ENCODE measurements around the gene DIO1. TPM values are rescaled to one million over a fixed set of nuclear protein-coding genes. Genes with fewer than 3 reads are reported as not detected.

The DIO1 gene
- total RNA-seq, 1 experiment from 2014 or later, result not detected

GRCh38 chr1:53890522-53890941 is 3.5 kb upstream of the DIO1 start:
- no peak for ATAC-seq
- Mint-ChIP-seq H3K9me3 (no peaks in the 10 kb centered on the region), H3K4me1 (peaks cover 10% of the 10 kb centered on the region), H3K27me3 (ENCODE audit: low read depth) (peaks cover 16% of the 10 kb centered on the region), H3K27ac (no peak overlapping the region), H3K36me3 (peaks cover 8% of the 10 kb centered on the region; the same call in 1 of the 2 replicates), H3K4me3 (peak overlapping the region; percentile 98)
- TF ChIP-seq USF1 (CRISPR knock-in tag; IDR thresholded peaks at IDR 0.05), result no peak
- no peak for TF ChIP-seq ARID4B (CRISPR knock-in tag; IDR thresholded peaks at IDR 0.05; ENCODE audit: borderline replicate concordance)
- no peak for TF ChIP-seq GABPB1 (CRISPR knock-in tag; IDR thresholded peaks at IDR 0.05)
- TF ChIP-seq GTF2I (CRISPR knock-in tag; conservative IDR thresholded peaks at IDR 0.05), result no peak
- no peak for TF ChIP-seq RELA (CRISPR knock-in tag; IDR thresholded peaks at IDR 0.05; ENCODE audit: borderline replicate concordance)
- no peak for TF ChIP-seq ZNF416 (CRISPR knock-in tag; IDR thresholded peaks at IDR 0.05)
- TF ChIP-seq ATF1 (CRISPR knock-in tag; IDR thresholded peaks at IDR 0.05), result no peak
- TF ChIP-seq STAT6 (CRISPR knock-in tag; conservative IDR thresholded peaks at IDR 0.05; ENCODE audit: low read depth), result no peak
- TF ChIP-seq ZNF263 (CRISPR knock-in tag; IDR thresholded peaks at IDR 0.05; ENCODE audit: low read depth), result no peak
- no peak for TF ChIP-seq MXD4 (CRISPR knock-in tag; IDR thresholded peaks at IDR 0.05; ENCODE audit: borderline replicate concordance)
- DNase-seq (ENCODE audit: low spot score), result no peak
- POLR2A ChIA-PET, result no interaction called here
- CTCF ChIA-PET, result interaction anchor here (1.3 to 2.7 kb wide), 2 partner anchors 55 to 59 kb away, joined by 5 to 14 read pairs; partner anchors contain the start of genes IFT25 and LRRC42

- CTCF ChIA-PET, result no interaction called here
- H3K4me1 Mint-ChIP-seq, result peaks cover 10% of the 10 kb centered on the region
- POLR2A ChIA-PET, result no interaction called here
- no peaks in the 10 kb centered on the region for H3K9me3 Mint-ChIP-seq
- DNase-seq (ENCODE audit: low spot score) (no peak), ATAC-seq (no peak)
- H3K27ac Mint-ChIP-seq, result no peak overlapping the region
- H3K27me3 Mint-ChIP-seq (ENCODE audit: low read depth), result peaks cover 19% of the 10 kb centered on the region
- peaks cover 8% of the 10 kb centered on the region; the same call in 1 of the 2 replicates for H3K36me3 Mint-ChIP-seq
- no peak for TF ChIP-seq ZSCAN18 (CRISPR knock-in tag; IDR thresholded peaks at IDR 0.05)
- no peak overlapping the region for H3K4me3 Mint-ChIP-seq
These were observed 3.0 kb upstream of the DIO1 start for GRCh38 chr1:53891018-53891417.

- Mint-ChIP-seq H3K9me3 (no peaks in the 10 kb centered on the region), H3K36me3 (peaks cover 6% of the 10 kb centered on the region; the same call in 1 of the 2 replicates), H3K27me3 (ENCODE audit: low read depth) (peaks cover 19% of the 10 kb centered on the region), H3K4me3 (no peak overlapping the region), H3K4me1 (peaks cover 10% of the 10 kb centered on the region), H3K27ac (no peak overlapping the region)
- DNase-seq (ENCODE audit: low spot score) (no peak), ATAC-seq (no peak)
- no peak for TF ChIP-seq ELF4 (CRISPR knock-in tag; IDR thresholded peaks at IDR 0.05; ENCODE audit: low read depth)
- TF ChIP-seq ATF1 (CRISPR knock-in tag; IDR thresholded peaks at IDR 0.05), result no peak
- TF ChIP-seq FOXP4 (CRISPR knock-in tag; IDR thresholded peaks at IDR 0.05), result no peak
- TF ChIP-seq ZBTB21 (CRISPR knock-in tag; IDR thresholded peaks at IDR 0.05; ENCODE audit: borderline replicate concordance), result no peak
- no peak for TF ChIP-seq HMGA2 (CRISPR knock-in tag; IDR thresholded peaks at IDR 0.05)
- no peak for TF ChIP-seq PRRX2 (CRISPR knock-in tag; IDR thresholded peaks at IDR 0.05)
- no peak for TF ChIP-seq CREB1 (CRISPR knock-in tag; IDR thresholded peaks at IDR 0.05)
- POLR2A ChIA-PET, result no interaction called here
- CTCF ChIA-PET, result no interaction called here
These were observed 2.3 kb upstream of the DIO1 start for GRCh38 chr1:53891678-53892077.
